Measurements from ENCODE around the gene ZNF84. TPM values are rescaled to one million over a fixed set of nuclear protein-coding genes. Genes with fewer than 3 reads are reported as not detected.

Gene ZNF84
- total RNA-seq, 2 experiments from 2014 or later, result 23.5 to 24.1 TPM

GRCh38 chr12:133026996-133027395 is 10.3 kb upstream of the ZNF84 start:
- Mint-ChIP-seq H3K4me1 (ENCODE audit: low read depth) (no peaks in the 10 kb centered on the region), H3K4me3 (no peak overlapping the region), H3K36me3 (ENCODE audit: low read depth) (peaks cover 4% of the 10 kb centered on the region), H3K27me3 (no peaks in the 10 kb centered on the region), H3K9me3 (peaks cover 56% of the 10 kb centered on the region), H3K27ac (no peak overlapping the region)
- ChIA-PET POLR2A (interaction anchor here (0.9 to 1.1 kb wide), 2 partner anchors 175 to 204 kb away, joined by 4 read pairs; no protein-coding TSS in a partner anchor), CTCF (no interaction called here)
- ATAC-seq, result no peak
- no peak for TF ChIP-seq CTCF (IDR thresholded peaks at IDR 0.05)
- intact Hi-C loops (cut with micrococcal nuclease), result no loop called here
- DNase-seq, result no peak

- Mint-ChIP-seq H3K36me3 (ENCODE audit: low read depth) (peaks cover 63% of the 10 kb centered on the region), H3K27ac (peak overlapping the region; percentile 97), H3K4me3 (peak overlapping the region; percentile 84), H3K4me1 (ENCODE audit: low read depth) (peaks cover 14% of the 10 kb centered on the region), H3K9me3 (peaks cover 56% of the 10 kb centered on the region), H3K27me3 (no peaks in the 10 kb centered on the region)
- ChIA-PET POLR2A (interaction anchor here (1.6 kb wide), 1 partner anchor 9 kb away, joined by 3 read pairs; no protein-coding TSS in a partner anchor), CTCF (interaction anchor here (1.1 kb wide), 1 partner anchor 42 kb away, joined by 3 read pairs; no protein-coding TSS in a partner anchor)
- ATAC-seq (no peak), DNase-seq (peak; percentile 2)
- no peak for TF ChIP-seq CTCF (IDR thresholded peaks at IDR 0.05)
- intact Hi-C loops (cut with micrococcal nuclease), result no loop called here
Measured at GRCh38 chr12:133038118-133038709, 905 bp downstream of the ZNF84 start.

- Mint-ChIP-seq H3K27me3 (no peaks in the 10 kb centered on the region), H3K36me3 (ENCODE audit: low read depth) (peaks cover 97% of the 10 kb centered on the region), H3K9me3 (peaks cover 76% of the 10 kb centered on the region), H3K4me3 (no peak overlapping the region), H3K27ac (no peak overlapping the region), H3K4me1 (ENCODE audit: low read depth) (no peaks in the 10 kb centered on the region)
- CTCF ChIA-PET, result no interaction called here
- DNase-seq (no peak), ATAC-seq (no peak)
- POLR2A ChIA-PET, result interaction anchor here (1.0 kb wide), 1 partner anchor 9 kb away, joined by 3 read pairs; the partner anchor contains the start of gene ZNF84
- intact Hi-C loops (cut with micrococcal nuclease), result no loop called here
- no peak for TF ChIP-seq CTCF (IDR thresholded peaks at IDR 0.05)
Measured at GRCh38 chr12:133046698-133047097, 9.4 kb downstream of the ZNF84 start.

GRCh38 chr12:133057446-133057845 is 20.1 kb downstream of the ZNF84 start:
- CTCF ChIA-PET, result no interaction called here
- POLR2A ChIA-PET, result interaction anchor here (1.0 to 1.6 kb wide), 2 partner anchors 49 to 72 kb away, joined by 3 to 5 read pairs; partner anchors contain the start of gene ZNF891
- no peaks in the 10 kb centered on the region for H3K4me1 Mint-ChIP-seq (ENCODE audit: low read depth)
- no peak for TF ChIP-seq CTCF (IDR thresholded peaks at IDR 0.05)
- peaks cover 76% of the 10 kb centered on the region for H3K36me3 Mint-ChIP-seq (ENCODE audit: low read depth)
- intact Hi-C loops (cut with micrococcal nuclease), result no loop called here
- H3K9me3 Mint-ChIP-seq, result peaks cover 58% of the 10 kb centered on the region
- DNase-seq, result no peak
- no peaks in the 10 kb centered on the region for H3K27me3 Mint-ChIP-seq
- no peak overlapping the region for H3K27ac Mint-ChIP-seq
- H3K4me3 Mint-ChIP-seq, result no peak overlapping the region
- no peak for ATAC-seq
